NCI-H1105 (cell line): ENCODE measurements around the gene MBOAT7.

ENCODE experiments used
- DNase-seq: peaks from one replicate; lab custom pipeline; 2025; lab: John Stamatoyannopoulos, UW

MBOAT7 gene

DNA sequence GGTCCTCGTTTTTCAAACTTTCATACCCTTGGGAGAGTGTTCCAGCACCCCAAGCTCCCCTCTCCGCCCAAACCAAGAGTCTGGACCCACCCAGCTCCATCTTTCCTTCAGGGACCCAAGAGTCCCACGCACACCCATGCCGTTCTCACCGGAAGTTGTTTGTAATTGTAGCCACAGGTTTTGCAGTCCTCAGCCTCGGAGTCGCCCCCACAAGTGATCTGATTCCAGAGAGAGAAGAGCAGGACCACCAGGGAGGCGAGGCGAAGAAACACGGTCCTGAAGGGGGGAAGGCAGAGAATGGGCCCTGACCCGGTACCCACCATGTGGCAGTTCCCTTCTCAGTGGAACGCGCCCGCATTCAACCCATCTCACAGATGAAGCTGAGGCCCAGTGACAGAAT, 26.5 kb downstream of the MBOAT7 start:
- no peak for DNase-seq

DNA sequence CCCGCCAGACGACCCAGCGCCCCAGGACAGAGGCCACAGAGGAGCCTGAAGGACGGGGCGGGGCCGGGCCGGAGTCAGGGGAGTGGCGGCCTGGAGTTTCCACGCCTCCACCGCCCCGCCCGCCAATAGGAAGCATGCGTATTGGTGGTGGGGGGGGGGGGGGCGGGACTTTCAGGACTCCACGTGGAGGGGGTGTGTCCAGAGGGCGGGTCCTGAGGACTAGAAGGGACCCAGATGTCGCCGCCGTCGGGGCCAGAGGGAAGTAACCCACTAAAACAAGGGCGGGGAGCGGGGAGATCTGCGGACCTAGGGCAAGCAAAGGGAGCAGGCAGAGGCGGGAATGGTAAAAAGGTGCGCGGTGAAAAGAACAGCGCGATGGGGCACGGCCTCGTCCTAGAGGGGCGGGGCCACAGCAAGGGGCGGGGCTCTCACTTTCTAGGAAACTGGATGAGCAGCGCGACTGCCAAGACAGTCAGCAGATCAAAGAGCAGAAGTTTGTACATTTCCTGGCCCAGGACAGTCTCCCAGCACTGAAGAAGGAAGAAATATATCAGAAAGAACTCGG, 27.1 kb downstream of the MBOAT7 start:
- DNase-seq: no peak

GRCh38 chr19:54160854-54161253, 28.5 kb downstream of the MBOAT7 start:
- DNase-seq: no peak

GRCh38 chr19:54160182-54160811, 29.1 kb downstream of the MBOAT7 start:
- DNase-seq: peak; percentile 34

DNA sequence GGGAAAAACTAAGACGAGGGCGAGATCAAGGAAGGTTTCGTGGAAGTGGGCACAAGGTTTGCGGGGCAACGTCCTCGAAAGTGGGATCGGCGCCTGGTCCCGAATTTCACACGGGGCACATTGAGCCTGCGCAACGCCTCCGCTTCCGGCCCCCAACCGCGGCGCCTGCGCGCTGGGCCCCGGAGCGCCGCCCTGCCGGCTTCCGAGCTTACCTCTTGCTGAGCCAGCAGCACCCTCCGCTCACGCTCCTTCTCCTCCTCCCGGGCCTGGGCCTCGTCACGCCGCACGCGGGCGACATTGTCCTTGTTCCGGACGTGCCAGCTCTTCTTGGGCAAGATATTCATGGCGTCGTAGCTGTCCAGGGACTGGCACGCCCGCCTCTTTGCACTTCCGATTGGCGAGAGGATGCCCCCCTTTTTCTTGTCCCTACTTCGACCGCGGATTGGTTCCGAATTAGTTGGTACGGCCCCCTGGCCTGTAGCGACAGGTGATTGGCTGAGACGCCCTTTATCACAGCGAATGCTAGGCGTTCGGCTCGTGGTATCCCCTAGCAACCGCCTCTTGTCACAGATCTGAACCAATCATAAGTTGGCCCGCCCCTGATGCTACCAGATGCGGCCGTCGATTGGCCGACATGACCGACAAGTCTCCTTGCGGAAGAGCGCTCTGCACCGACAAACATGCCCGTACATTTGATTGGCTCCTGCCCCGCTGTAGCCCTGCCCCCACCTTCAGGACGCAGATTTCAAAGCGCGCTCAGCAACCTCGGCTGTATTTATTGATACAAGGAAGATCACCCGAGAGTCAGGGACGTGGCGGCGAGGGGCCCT, 29.8 kb downstream of the MBOAT7 start, which contains the start of gene LENG1:
LENG1 (minus strand) TSS at position 370 of the 830 bp plus-strand sequence; CDS start at position 344, 26 bp downstream.
- peak; percentile 100 for DNase-seq

GRCh38 chr19:54158812-54159351, 30.5 kb downstream of the MBOAT7 start:
- DNase-seq: no peak

DNA sequence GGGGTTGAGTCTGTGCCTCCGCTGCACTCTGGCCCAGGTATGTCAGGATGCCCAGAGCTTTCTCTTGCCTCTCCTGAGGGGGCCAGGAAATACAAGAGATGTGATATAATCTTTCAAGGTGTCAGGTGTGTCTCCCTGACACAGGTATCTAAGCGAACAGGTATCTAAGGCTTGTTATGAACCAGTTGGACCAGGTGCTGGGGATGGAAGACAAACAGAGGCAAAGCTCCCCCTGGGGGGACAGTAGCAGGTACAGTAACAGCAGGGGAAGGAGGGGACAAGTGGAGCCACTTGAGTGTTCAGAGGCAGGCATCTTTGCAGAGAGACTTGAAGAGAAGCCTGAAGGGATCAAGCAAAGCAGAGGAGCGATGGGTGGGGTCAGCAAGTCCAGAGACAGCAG, 32.4 kb downstream of the MBOAT7 start:
- no peak for DNase-seq

DNA sequence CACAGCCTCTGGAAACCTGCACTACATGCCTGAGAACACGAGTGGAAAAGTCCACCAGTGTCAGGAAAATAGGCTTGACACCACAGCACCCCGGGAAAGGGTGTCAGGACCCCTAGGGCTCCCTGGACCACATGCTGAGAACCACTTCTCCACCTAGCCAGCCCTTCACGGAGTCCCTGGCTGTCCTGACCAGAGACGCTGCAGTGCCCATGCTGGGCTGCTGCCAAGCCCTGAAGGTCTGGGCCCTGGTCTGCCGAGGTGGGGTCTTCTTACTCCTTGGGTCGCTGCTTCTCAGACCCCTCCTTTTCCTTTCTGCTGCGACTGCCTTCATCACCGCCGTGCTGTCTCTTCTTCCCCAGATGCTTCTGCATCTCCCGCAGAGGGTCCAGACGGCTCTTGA, 32.9 kb downstream of the MBOAT7 start:
- DNase-seq: no peak

DNA sequence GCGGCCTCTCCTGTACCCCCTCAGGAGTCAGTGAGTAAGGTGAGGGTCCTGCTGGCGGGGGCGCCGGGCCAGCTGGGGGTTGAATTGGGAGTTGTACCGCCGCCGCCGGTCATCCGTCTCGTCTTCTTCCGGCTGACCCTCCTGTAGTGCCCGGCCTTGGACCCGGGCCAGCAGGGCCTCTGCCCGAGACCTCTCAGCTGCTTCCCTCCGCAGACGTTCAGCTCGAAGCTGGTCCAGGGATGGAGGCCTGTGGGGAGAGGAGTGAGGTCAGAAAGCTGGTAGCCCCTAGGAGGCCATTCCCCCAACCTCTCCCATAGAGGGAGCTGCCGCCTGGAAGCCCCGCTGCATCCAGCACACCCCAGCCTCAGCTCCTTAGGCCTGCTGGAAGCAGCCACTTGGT, 33.7 kb downstream of the MBOAT7 start:
- no peak for DNase-seq

- no peak for DNase-seq
These were observed 34.6 kb downstream of the MBOAT7 start for GRCh38 chr19:54154603-54155345.

- DNase-seq: no peak
These were observed 35.6 kb downstream of the MBOAT7 start for GRCh38 chr19:54153731-54154326.

- no peak for DNase-seq
These were observed 36.4 kb downstream of the MBOAT7 start for GRCh38 chr19:54152878-54153524.

DNA sequence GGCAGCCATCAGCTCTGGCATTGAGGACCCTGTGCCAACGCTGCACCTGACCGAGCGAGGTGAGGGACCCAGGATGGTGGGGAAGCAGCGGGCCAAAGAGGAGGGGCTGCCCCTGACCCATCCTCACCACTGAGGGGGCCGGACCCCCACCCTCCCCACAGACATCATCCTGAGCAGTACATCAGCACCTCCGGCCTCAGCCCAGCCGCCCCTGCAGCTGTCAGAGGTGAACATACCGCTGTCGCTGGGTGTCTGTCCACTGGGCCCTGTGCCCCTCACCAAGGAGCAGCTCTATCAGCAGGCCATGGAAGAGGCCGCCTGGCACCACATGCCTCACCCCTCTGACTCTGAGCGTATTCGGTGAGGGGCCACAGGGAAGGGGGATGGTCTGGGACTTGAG, 37.1 kb downstream of the MBOAT7 start:
- DNase-seq: no peak

DNA sequence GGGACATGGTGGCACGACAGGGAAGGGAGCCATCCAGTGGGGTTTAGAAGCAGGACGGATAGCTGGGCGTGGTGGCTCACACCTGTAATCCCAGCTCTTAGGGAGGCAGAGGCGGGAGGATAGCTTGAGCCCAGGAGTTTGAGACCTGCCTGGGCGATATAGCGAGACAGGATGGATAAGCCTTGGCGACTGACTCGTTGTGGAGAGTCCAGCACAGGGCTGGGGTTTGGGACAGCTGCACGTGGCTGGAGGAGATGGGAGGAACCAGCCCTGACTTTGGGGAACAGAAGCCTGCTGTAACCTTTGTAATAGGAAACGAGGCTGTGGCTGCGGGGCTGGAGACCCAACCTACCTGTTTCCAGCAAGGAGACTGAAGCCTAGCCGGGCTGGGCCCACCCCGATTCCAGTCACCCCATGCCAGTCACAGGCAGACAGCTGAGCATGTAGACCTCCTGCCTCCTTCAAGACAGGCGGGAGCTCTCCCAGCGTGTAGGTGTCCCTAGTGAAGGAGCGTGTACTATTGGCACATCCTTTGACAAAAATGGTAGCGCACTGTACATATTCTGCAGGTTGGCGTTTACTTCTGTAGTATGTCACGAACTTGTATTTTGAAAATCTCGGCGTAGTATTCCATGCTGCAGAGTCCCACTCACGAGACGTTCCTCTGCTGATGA, 37.9 kb downstream of the MBOAT7 start:
- DNase-seq: no peak

DNA sequence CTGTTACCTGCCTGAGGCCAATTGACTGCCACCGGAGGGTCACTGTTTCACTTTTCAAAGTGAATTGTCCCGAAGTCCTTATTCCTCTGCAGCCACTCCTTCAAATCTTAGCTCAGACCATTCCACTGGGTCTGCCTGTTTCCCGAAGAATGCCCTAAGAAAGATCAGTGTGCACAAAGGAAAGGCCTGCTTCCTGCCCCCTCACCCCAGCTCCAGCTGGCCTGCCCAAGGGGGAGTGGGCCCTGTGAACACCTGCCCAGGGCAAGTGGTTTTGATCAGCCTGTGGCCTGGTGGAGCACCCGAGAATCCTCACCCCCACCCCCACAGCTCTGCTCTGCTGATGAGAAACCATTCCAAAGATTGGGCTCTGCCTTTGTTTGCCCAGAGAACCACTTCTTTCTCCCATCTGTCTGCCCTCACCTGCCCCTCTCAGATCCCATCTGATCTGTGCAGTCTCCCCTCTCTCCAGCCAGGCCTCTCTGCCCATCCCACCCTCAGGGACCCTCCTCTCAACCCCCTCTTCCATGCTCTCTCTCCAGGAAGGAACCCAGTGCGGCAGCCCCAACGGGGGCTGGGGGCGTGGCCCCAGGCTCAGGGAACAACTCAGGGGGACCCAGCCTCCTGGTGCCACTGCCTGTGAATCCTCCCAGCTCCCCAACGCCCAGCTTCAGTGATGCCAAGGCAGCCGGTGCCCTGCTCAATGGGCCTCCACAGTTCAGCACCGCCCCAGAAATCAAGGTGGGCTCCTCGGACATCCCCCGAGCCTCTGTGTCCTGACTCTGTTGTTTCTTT, 40.2 kb downstream of the MBOAT7 start:
- no peak for DNase-seq

DNA sequence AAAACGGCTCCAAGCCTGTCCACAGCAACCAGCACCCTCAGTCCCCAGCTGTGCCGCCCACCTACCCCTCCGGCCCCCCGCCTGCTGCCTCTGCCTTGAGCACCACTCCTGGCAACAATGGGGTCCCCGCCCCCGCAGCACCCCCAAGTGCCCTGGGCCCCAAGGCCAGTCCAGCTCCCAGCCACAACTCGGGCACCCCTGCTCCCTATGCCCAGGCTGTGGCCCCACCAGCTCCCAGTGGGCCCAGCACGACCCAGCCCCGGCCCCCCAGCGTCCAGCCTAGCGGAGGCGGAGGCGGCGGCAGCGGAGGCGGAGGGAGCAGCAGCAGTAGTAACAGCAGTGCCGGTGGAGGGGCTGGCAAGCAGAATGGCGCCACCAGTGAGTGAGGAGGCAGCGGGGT, 41.2 kb downstream of the MBOAT7 start:
- no peak for DNase-seq

DNA sequence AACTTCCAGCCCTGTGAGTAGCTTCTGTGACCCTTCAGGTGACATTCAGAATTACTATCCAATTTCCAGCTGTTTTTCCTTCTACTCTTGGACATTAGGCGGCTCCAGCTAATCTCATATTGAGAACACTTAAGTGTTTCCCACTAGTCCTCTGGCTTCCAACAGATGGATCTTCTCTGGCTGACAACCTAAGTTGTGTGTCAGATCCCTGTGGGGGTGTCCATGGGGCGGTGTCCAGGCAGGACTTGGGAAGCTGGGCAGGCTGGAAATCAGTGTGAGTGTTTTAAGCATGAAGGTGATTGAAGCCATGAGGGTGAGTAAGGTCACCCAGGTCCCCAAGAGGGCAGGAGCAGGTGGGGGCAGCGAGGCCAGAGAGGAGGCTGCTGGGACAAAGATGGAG, 41.7 kb downstream of the MBOAT7 start:
- no peak for DNase-seq

GRCh38 chr19:54145541-54146158, 43.7 kb downstream of the MBOAT7 start:
- no peak for DNase-seq

DNA sequence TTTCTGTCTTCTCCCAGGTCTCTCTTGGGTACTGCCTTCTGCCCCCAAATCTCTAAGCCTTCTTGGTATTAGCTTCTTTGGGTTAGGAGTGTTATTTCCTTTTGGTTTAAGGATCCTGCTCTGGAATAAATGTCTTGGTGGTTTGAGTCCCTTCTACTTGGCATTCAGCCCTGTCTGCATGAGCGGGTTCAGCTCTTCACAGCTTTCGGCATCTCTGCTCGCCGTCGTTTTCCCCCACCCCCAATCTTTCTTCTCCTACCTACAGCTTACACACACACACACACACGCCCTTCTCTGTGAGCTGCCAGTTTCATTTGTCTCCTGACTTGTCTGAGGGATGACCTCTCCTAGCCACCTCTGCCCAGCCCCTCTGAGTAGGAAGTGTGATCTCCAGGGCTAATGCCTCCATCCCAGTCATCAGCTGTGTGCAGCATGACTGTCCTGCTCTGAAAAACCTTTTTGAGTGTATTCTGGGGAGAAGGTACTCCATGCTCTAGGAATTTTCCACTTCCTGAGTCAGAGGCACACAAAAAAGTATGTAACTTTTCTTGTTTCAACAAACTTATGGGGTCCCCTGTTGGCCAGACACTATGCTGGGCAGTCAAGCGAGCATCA, 47.1 kb downstream of the MBOAT7 start:
- DNase-seq: no peak
